Activated B cell treated with CpG ODN at 0.5 μM for 24 hours (primary cell): ENCODE results near the gene OXLD1. TPM values are rescaled to one million over a fixed set of nuclear protein-coding genes. Genes with fewer than 3 reads are reported as not detected.
"Not testable (repeated sequence)": the region's sequence is repeated elsewhere in the genome, so short reads cannot be mapped to it uniquely, and the experiment has no call there.

Experiments used
- ATAC-seq: fragments of 200-7000 bp; cut with Tn5 transposase; one replicate; pipeline ENCODE4 v1.10.0; 2021; ENCODE audit warnings: low read depth, mild to moderate bottlenecking, moderate library complexity
- CTCF ChIA-PET: fragments of 350-600 bp; sonication (Branson Sonifier 250); formaldehyde crosslinking; loops from one replicate; lab custom pipeline; 2021; ENCODE audit warnings: antibody characterized with exemption; lab: Charles Lee
- POLR2A ChIA-PET: fragments of 350-600 bp; sonication (Branson Sonifier 250); formaldehyde crosslinking; loops from one replicate; lab custom pipeline; 2021; ENCODE audit warnings: antibody characterized with exemption; lab: Charles Lee
- DNase-seq: peaks from one replicate; pipeline ENCODE4 v3.0.0; 2022
- H3K27ac Mint-ChIP-seq: one replicate; pipeline ENCODE4 v1.8.0; 2020; ENCODE audit warnings: mixed read lengths
- H3K27me3 Mint-ChIP-seq: one replicate; pipeline ENCODE4 v1.8.0; 2021; ENCODE audit warnings: mixed read lengths
- H3K36me3 Mint-ChIP-seq: one replicate; pipeline ENCODE4 v1.8.0; 2021; ENCODE audit warnings: low read depth, mixed read lengths
- H3K4me1 Mint-ChIP-seq: one replicate; pipeline ENCODE4 v1.8.0; 2021; ENCODE audit warnings: mixed read lengths
- H3K4me3 Mint-ChIP-seq: one replicate; pipeline ENCODE4 v1.8.0; 2020; ENCODE audit warnings: mild to moderate bottlenecking, mixed read lengths
- H3K9me3 Mint-ChIP-seq: one replicate; pipeline ENCODE4 v1.8.0; 2020; ENCODE audit warnings: mixed read lengths
- intact Hi-C: fragments of 100-400 bp; cut with micrococcal nuclease; formaldehyde crosslinking; loops from one replicate; pipeline ENCODE4 v1.15.1; 2024
- total RNA-seq: library from RNA; stranded (reverse); gene quantifications from 2 replicates; pipeline ENCODE4 v1.2.3, GENCODE V29; 2022
- TF ChIP-seq, protein P1 (sequence below): fragments of 200-600 bp; IDR thresholded peaks from one replicate; pipeline ENCODE4 v1.8.0; 2022; ENCODE audit warnings: antibody characterized with exemption, mild to moderate bottlenecking

Gene OXLD1
- total RNA-seq, 1 donor from 2014 or later: 37.3 TPM

DNA sequence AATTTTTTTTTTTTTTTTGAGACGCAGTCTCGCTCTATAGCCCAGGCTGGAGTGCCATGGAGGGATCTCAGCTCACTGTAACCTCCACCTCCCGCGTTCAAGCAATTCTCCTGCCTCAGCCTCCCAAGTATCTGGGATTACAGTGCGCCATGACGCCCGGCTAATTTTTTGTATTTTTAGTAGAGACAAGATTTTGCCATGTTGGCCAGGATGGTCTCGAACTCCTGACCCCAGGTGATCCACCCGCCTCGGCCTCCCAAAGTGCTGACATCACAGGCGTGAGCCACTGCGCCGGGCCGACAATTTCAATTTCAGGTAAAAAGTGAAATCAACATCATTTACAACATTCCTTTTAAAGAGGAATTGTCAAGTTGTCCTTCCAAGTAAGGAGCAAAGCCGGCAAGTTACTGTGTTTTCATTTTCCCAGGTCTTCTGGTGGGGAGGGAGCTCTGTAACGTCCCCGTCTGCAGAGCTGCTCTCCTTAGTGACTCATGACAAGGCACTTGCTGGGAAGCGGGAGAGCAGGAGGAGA lies 30.4 kb downstream of the OXLD1 start:
- peak overlapping the region; percentile 95 for H3K4me3 Mint-ChIP-seq
- ATAC-seq (no peak), DNase-seq (no peak)
- peak overlapping the region; percentile 77 for H3K27ac Mint-ChIP-seq
- H3K27me3 Mint-ChIP-seq: no peaks in the 10 kb centered on the region
- CTCF ChIA-PET: interaction anchor here (1.0 kb wide), 1 partner anchor 234 kb away, joined by 3 read pairs; no protein-coding TSS in a partner anchor
- H3K4me1 Mint-ChIP-seq: peaks cover 21% of the 10 kb centered on the region
- intact Hi-C loops: no loop called here
- TF ChIP-seq, protein P1, sequence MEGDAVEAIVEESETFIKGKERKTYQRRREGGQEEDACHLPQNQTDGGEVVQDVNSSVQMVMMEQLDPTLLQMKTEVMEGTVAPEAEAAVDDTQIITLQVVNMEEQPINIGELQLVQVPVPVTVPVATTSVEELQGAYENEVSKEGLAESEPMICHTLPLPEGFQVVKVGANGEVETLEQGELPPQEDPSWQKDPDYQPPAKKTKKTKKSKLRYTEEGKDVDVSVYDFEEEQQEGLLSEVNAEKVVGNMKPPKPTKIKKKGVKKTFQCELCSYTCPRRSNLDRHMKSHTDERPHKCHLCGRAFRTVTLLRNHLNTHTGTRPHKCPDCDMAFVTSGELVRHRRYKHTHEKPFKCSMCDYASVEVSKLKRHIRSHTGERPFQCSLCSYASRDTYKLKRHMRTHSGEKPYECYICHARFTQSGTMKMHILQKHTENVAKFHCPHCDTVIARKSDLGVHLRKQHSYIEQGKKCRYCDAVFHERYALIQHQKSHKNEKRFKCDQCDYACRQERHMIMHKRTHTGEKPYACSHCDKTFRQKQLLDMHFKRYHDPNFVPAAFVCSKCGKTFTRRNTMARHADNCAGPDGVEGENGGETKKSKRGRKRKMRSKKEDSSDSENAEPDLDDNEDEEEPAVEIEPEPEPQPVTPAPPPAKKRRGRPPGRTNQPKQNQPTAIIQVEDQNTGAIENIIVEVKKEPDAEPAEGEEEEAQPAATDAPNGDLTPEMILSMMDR: no peak
- POLR2A ChIA-PET: interaction anchor here (0.6 to 1.2 kb wide), 3 partner anchors 17 to 31 kb away, joined by 4 to 10 read pairs (median 10); partner anchors contain the start of genes CCDC137 and OXLD1
- no peaks in the 10 kb centered on the region for H3K9me3 Mint-ChIP-seq
- peaks cover 10% of the 10 kb centered on the region for H3K36me3 Mint-ChIP-seq

DNA sequence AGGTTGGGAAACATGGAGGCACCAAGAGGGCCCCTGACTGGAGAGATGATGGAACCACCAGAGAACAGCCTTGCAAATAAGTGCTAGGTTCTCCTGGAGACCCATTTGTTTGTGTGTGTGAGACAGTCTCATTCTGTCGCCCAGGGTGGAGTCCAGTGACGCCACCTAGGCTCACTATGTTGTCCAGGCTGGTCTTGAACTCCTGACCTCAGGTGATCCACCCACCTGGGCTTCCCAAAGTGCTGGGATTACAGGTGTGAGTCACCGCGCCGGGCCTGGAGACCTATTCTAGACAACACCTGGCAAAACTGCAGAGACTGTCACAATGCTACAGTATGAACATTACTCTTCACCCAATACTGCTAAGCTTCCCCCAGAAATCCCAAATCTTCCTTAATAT lies 31.0 kb downstream of the OXLD1 start:
- intact Hi-C loops: no loop called here
- H3K4me1 Mint-ChIP-seq: peaks cover 21% of the 10 kb centered on the region
- no peak for DNase-seq
- CTCF ChIA-PET: no interaction called here
- ATAC-seq: no peak
- peak overlapping the region; percentile 95 for H3K4me3 Mint-ChIP-seq
- TF ChIP-seq, protein P1: no peak
- H3K9me3 Mint-ChIP-seq: no peaks in the 10 kb centered on the region
- POLR2A ChIA-PET: no interaction called here
- peak overlapping the region; percentile 77 for H3K27ac Mint-ChIP-seq
- H3K27me3 Mint-ChIP-seq: no peaks in the 10 kb centered on the region
- H3K36me3 Mint-ChIP-seq: peaks cover 11% of the 10 kb centered on the region

DNA sequence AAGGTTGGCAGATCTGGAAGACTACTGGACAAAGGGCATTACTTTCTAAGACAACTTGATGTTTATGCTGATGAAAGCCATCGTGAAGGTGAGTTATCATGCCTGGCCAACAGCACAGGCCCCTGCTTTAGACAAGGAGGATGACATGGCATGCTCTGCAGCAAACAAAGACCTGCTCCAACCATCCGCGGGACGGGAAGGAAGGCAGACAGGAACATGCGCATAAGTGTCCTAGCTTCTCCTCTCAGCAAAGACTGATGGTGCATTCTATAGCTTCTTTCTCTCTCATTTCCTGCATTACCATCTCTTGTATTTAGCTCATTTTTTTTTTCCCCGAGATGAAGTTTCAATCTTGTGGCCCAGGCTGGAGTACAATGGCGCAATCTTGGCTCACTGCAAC lies 34.9 kb downstream of the OXLD1 start:
- Mint-ChIP-seq H3K9me3 (no peaks in the 10 kb centered on the region), H3K4me3 (no peak overlapping the region), H3K27ac (no peak overlapping the region), H3K36me3 (peaks cover 47% of the 10 kb centered on the region), H3K4me1 (peaks cover 18% of the 10 kb centered on the region), H3K27me3 (no peaks in the 10 kb centered on the region)
- POLR2A ChIA-PET: interaction anchor here (0.6 to 0.8 kb wide), 3 partner anchors 33 to 52 kb away, joined by 3 to 4 read pairs (median 3); partner anchors contain the start of genes ARL16 and HGS
- DNase-seq (no peak), ATAC-seq (no peak)
- intact Hi-C loops: no loop called here
- TF ChIP-seq, protein P1: no peak
- CTCF ChIA-PET: interaction anchor here (0.9 kb wide), 1 partner anchor 30 kb away, joined by 3 read pairs; no protein-coding TSS in a partner anchor

DNA sequence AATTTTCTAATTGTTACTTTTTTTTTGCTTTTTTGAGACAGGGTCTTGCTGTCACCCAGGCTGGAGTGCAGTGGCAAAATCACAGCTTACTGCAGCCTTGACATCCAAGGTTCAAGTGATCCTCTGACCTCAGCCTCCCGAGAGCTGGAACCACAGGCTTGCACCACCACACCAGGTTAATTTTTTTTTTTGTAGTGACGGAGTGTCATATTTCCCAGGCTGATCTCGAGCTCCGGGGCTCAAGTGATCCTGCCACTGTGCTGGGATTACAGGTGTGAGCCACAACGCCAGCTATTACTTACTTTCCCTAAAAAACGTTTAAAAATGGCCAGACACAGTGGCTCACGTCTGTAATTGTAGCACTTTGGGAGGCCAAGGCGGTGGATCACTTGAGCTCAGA lies 36.1 kb downstream of the OXLD1 start:
- peaks cover 57% of the 10 kb centered on the region for H3K36me3 Mint-ChIP-seq
- no peak for DNase-seq
- CTCF ChIA-PET: no interaction called here

DNA sequence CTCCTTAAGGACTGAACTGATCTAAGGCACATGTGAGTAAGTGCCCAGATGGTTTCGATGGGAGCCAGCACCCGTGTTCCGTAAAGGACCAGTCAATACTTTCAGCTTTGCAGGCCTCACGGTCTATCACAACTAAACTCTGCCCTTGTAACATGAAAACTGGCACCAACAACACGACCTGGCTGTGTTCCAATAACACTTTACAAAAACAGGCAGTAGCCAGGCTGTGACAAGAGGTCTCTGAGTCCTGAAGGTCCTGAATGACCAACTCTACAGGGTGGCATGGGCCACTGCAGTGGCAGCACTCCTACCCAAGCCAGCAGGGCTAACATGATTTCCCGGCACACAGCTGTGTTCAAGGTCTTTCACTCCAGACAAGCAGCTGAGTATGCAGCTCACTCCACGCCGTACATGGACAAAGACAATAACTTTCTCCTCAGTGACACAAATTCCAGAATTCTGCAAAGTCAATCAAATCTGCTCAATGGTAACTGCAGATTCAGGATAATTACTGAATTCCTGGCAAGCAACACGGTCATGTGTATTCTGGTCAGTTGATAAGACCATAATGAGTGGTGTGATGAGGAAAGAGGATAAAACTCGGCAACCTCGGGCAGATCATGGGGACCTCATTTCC lies 44.8 kb downstream of the OXLD1 start:
- CTCF ChIA-PET: no interaction called here
- DNase-seq (no peak), ATAC-seq (no peak)
- Mint-ChIP-seq H3K27me3 (no peaks in the 10 kb centered on the region), H3K9me3 (no peaks in the 10 kb centered on the region), H3K27ac (no peak overlapping the region), H3K4me1 (peaks cover 3% of the 10 kb centered on the region), H3K36me3 (peaks cover 68% of the 10 kb centered on the region), H3K4me3 (no peak overlapping the region)
- POLR2A ChIA-PET: no interaction called here
- intact Hi-C loops: no loop called here
- TF ChIP-seq, protein P1: no peak

More for the DNA sequence above, 36.1 kb downstream of the OXLD1 start:
- H3K4me1 Mint-ChIP-seq: peaks cover 10% of the 10 kb centered on the region
- H3K4me3 Mint-ChIP-seq: no peak overlapping the region
- H3K27me3 Mint-ChIP-seq: no peaks in the 10 kb centered on the region
- TF ChIP-seq, protein P1: no peak
- ATAC-seq: no peak
- POLR2A ChIA-PET: interaction anchor here (0.7 kb wide), 1 partner anchor 392 kb away, joined by 6 read pairs; no protein-coding TSS in a partner anchor
- intact Hi-C loops: no loop called here
- no peak overlapping the region for H3K27ac Mint-ChIP-seq
- H3K9me3 Mint-ChIP-seq: no peaks in the 10 kb centered on the region

DNA sequence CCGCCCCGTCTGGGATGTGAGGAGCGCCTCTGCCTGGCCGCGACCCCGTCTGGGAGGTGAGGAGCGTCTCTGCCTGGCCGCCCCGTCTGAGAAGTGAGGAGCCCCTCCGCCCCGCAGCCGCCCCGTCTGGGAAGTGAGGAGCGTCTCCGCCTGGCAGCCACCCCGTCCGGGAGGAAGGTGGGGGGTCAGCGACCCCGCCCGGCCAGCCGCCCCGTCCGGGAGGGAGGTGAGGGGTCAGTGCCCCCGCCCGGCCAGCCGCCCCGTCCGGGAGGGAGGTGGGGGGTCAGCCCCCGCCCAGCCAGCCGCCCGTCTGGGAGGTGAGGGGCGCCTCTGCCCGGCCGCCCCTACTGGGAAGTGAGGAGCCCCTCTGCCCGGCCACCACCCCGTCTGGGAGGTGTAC lies 48.1 kb downstream of the OXLD1 start:
- ATAC-seq, POLR2A ChIA-PET, DNase-seq, CTCF ChIA-PET, intact Hi-C loops, H3K27ac Mint-ChIP-seq, H3K4me1 Mint-ChIP-seq, H3K27me3 Mint-ChIP-seq, H3K4me3 Mint-ChIP-seq, H3K9me3 Mint-ChIP-seq: not testable (repeated sequence)
- H3K36me3 Mint-ChIP-seq: peaks cover 64% of the 10 kb centered on the region
